ENCODE measurements around the gene GBX2.

Gene GBX2

DNA sequence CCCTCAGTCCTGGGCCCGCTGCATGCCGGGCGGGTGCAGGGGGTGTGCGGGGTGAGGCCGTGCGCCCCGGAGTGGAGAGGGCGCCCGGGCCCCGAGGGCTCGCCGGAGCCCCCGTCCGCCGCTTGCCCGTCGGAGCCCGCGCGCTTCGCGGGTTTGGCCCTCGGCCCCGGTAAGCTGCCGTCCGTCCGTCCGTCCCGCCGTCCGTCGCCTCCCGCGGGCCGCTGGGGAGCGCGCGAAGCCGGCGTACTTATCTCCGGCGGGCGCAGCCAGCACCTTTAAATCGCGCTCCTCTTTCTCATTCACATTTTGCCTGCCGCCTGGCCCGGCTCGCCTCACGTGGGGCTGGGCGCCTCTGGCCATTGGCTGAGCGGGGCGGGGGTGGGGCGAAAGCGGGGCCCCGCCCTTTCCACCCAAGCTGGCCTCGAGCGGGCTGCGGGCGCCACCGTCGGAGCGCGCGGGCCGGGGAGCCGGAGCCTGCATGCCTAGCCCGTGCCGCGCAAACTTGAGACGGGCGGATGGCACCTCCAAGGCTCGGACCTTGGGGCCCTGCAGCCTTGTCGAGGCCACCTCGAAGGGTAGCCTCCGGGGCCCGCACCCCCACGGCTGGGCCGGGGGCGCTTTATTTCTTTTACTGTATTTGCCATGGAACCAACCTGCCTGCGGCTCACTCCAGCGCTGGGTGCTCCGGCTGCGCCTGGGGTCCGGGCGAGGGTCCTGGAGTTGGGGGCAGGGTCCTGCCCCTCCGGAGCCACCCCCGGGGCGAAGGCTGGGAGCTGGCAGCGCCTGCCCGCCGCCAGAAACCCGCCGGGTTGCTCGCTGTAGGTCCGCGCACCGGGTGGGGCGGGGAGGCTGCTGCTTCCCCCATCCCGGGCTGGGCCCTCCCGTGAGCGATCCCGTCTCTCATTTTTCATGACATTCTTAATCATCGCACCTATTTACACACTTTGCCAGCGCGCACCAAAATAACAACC, at the start of gene GBX2:
Gene GBX2 (minus strand): TSS at position 277 of the 971 bp plus-strand sequence. CDS start 415 bp downstream, outside the sequence.
- DNase-seq = peak; percentile 90

DNA sequence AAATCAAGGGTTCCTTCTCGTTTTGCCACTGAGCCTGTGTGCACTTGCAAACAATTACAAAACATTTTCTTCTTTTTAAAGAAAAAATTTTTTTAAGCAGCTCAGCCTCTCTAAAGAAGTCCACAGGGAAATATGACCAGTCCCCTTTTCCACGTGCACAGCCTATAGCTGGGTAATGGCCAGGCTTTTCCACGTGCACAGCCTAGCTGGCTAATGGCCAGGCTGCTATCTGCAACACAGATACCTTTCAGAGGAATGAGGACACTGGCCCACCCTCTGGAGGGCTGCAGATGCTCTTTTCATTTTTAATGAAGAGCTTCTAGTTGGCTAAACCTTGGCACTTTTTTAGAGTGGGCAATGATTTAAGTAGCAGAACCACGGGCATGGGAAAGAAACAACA, 49.7 kb upstream of the GBX2 start:
- DNase-seq = peak; percentile 52

DNA sequence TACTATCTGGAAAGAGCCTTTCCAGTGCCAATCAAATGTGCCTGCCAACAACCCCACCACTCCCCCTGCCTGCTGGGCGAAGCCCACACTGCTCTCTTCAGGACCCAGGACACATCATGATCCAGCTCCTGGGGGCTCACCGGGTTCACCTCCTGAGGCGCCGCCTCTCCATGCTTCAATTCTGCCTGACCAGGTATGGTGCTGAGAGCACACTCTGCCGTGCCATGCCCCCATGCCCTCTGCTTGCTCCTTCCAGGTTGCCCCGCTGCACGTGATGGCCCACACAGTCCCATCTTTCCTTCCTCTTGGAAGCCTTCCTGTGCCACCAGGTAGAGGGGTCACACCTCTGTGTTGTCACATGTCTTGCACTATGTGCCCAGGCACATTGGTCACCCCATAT, 48.5 kb upstream of the GBX2 start:
- no peak for DNase-seq

- DNase-seq = no peak
Measured at GRCh38 chr2:236215761-236216333, 47.7 kb upstream of the GBX2 start.

GRCh38 chr2:236215196-236215595, 47.0 kb upstream of the GBX2 start:
- DNase-seq = no peak

- peak; percentile 25 for DNase-seq
Measured at GRCh38 chr2:236214376-236214995, 46.3 kb upstream of the GBX2 start.

GRCh38 chr2:236211296-236211695, 43.1 kb upstream of the GBX2 start:
- peak; percentile 48 for DNase-seq

GRCh38 chr2:236210536-236210935, 42.4 kb upstream of the GBX2 start:
- DNase-seq = no peak

DNA sequence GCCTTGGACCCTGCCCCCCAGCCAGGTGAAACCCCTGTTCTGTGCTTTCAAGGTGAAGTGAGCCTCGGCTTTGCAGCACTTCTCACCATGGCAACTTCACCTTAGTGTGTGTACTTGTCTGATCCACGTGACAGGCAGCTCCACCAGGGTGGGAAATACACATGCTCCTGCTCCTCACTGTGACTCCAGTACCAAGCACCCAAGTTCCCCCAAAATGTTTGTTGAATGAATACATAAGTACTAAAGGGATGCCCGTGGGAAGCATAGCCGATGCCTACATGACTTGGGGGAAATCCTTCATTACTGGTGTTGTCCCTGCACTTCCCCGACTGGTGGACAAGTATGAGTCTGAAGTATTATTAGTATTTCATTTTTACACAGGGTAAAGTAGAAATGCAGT, 41.8 kb upstream of the GBX2 start:
- DNase-seq = no peak

DNA sequence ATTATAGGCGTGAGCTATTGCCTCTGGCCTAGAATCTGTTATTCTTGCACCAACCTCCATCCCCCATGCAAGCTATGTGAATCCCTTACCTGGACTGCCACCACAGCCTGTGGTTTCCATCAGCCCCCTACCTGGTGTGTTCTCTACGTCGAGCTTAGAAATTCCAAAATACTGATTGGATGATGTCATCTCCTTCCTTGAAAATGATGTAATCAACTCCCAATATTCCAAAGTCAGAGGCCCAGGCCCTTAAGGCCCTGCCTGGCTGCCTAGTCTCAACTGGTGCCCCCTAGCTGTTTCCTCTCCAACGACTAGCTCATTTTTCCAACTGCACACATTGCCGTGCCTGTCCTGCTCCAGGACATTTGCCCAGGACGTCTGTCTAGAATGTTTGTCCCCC, 41.3 kb upstream of the GBX2 start:
- no peak for DNase-seq

DNA sequence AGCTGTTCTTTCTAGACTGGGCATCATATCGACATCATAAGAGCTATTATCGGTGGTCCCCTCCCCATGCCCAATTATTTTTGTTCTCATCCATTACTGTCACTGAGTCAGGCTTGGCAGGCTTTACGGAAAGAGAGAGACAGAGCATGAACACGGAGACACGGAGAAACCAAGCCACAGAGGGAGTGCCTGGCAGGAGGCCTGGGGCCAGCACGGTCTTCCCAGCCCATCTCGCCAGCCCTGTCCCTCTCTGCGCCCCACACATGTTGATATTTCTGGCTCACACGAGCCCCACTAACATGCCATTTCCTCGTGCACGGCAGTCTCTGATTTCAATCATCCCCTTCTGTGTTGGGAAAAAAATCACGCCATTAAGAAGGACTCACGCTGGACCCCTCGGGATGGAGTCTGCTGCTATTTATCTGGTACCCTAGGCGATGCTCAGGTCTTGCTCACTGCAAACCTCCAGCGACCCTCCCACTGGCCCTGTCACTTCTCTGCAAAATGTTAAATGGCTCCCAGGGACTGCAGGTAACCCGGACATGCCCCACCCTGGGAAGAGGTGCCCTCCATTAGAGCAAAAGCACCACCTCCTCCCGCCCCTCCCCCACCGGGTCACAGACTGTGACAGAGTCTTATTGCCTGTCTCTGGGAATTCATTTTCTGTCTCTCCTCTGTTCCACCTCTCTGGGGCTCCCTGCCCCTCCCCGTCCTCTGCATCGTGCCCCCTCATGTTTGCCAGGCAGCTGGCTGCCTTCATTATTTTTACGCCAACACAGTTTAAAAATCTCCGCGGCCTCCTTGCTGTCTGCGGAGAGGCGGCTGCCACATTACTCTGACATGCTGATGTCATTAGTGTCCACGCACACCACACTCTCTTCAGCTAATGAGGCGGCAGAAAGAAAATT, 40.1 kb upstream of the GBX2 start:
- DNase-seq = peak; percentile 46

- no peak for DNase-seq
Measured at GRCh38 chr2:236207472-236207871, 39.3 kb upstream of the GBX2 start.

GRCh38 chr2:236205867-236206645, 37.9 kb upstream of the GBX2 start:
- no peak for DNase-seq

DNA sequence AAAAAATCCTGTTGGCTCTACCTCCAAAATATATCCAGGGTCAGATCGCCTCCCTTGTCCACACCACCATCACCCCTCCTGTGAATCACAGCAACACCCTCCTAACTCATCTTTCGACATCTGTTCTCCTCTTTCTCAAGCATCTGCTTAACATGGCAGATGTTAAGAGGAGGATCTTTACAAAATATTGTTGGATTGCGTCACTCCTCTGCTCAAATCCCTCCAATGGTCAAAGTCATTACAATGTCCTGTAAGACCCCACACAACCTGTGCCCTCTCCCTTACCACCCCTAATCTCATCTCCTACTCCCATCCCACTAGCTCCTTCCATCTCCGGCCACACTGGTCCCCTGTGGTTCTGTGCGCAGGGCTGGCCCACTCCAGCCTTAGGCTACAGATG, 36.8 kb upstream of the GBX2 start:
- no peak for DNase-seq

GRCh38 chr2:236200378-236200777, 32.2 kb upstream of the GBX2 start:
- no peak for DNase-seq

DNA sequence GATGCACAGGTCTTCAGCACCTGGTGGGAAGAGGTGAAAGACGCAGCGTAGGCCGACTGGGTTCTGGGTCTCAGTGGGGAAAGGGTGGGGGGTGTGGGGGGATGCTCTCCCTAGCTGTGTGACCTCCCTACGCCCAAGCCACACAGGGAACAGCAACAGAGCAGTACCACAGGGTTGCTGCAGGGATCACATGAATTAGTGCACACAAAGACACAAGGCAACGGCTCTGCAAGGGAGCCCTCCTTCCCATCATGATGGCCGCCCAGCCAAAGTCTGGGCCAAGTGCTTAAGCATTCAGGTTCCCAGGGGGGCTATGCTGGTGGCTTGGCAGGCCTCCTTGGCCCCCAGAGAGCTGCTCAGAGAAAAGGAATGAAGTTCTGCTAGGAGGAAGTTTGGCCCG, 28.2 kb upstream of the GBX2 start:
- DNase-seq = no peak

DNA sequence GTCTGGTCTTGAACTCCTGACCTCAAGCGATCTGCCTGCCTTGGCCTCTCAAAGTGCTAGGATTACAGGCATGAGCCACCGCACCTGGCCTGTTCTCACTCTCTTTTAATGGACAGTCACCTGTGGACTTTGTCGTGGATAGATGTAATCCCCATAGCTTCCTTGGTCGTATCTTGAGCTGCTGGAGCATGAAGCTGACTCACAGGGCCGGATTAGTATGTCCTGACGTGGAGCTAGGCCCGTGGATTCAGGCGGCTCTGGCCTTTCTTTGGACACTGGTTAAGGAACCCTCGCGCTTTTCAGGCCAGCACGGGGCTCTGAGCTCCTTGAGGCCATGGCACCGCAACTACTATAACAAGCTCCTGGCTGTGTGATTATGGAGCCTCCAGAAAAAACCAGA, 27.5 kb upstream of the GBX2 start:
- no peak for DNase-seq

DNA sequence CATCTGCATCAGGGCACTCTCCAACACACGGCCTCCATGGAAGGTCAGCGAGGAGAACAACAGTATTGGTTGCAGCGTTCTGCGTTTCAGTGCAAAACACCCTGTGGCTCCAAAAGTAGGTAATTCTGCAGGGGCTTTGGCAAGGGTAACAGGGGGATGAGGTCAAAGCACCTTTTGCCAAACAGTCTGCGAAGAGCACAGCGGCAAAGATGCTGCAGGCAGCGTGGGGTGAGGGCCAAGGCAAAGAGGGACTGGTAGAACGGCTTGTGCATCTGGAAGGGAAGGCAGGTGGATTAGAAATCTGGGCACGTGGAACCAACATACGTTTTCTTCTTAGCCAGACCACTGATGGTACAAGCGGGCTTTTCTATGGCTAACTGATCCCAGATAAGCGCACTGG, 26.6 kb upstream of the GBX2 start:
- no peak for DNase-seq

- no peak for DNase-seq
Measured at GRCh38 chr2:236193026-236193425, 24.8 kb upstream of the GBX2 start.

GRCh38 chr2:236190674-236191073, 22.5 kb upstream of the GBX2 start:
- DNase-seq = no peak

GRCh38 chr2:236184701-236185100, 16.5 kb upstream of the GBX2 start:
- DNase-seq = no peak
